ENCODE data around the gene ZNF708. TPM values are rescaled to one million over a fixed set of nuclear protein-coding genes. Genes with fewer than 3 reads are reported as not detected.
"Not testable (repeated sequence)": the region's sequence is repeated elsewhere in the genome, so short reads cannot be mapped to it uniquely, and the experiment has no call there.

ZNF708 gene
- 10 to 100 TPM; 14.8 to 16.7 TPM for total RNA-seq

DNA sequence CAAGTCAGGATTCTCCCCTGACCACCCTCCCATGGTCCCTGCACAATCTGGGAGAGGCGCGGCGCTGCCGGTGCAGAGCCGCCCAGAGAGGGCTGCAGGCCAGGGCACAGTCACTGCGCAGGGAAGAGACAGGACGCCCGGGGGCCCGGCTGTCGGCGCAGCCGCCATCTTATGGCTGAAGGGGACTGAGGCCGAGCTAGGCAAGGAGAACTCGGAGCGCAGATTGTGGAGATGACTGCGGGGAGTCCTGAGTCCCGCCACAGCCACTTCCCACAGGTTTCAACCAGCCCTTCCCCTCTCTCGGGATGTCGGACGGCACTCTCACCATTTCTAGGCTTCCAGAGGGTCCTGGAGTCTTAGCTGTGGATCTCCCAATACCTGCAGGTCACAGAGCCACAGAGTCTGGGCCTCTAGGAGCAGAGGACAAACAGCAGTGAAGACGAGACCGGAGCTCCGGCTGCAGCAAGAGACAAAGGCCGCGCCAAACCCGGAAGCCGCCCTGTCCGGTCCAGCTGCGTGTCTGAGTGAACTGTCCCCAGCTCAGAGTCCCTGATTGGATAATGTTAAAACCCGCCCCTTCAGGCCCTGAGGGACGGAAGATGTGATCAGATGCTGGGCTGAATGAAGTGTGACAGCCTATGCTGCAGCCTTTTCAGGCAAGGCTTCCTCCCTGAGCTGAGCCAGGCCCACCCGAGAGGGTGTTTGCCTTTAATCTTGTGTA is at the start of gene ZNF708:
ZNF708 (minus strand) TSS at position 526 of the 721 bp plus-strand sequence; CDS start at position 328, 198 bp downstream.
- no peaks in the 10 kb centered on the region for H3K27me3 Mint-ChIP-seq
- DNase-seq = peak; percentile 84
- peak within 1 kb of the TSS; percentile 99 for H3K27ac Mint-ChIP-seq
- ChIA-PET POLR2A (interaction anchor here (0.6 to 2.6 kb wide), 33 partner anchors 8 to 1553 kb away, joined by 3 to 40 read pairs (median 8); partner anchors contain the start of genes ZNF100, ZNF253, ZNF257 and ZNF429), CTCF (interaction anchor here (0.5 to 1.5 kb wide), 7 partner anchors 10 to 504 kb away, joined by 3 to 4 read pairs (median 3); partner anchors contain the start of genes ZNF100, ZNF431 and ZNF493)
- peaks cover 63% of the 10 kb centered on the region for H3K36me3 Mint-ChIP-seq (ENCODE audit: low read depth)
- H3K4me1 Mint-ChIP-seq = peaks cover 34% of the 10 kb centered on the region
- peak within 1 kb of the TSS; percentile 97 for H3K4me3 Mint-ChIP-seq
- peaks cover 28% of the 10 kb centered on the region for H3K9me3 Mint-ChIP-seq

DNA sequence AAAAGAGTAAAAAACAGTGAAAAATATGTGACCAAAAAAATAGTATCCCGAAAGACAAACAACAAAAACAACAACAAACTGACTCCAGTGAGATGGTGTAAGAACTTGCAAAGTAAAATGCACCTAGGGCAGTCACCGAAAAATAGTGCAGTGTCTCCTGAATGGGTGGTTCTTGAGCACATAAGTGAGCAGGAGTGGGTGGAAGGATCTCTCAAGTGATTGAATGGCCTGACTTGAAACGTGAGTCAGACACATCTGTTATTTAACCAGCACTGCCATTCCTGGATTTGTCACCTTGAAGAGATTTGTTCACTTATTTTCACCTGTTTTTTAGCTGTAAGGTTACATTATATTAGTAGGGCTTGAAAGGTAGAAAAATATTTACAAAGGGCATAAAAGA is 33.1 kb upstream of the ZNF708 start:
- Mint-ChIP-seq H3K27me3 (no peaks in the 10 kb centered on the region), H3K9me3 (peaks cover 26% of the 10 kb centered on the region)
- POLR2A ChIA-PET = interaction anchor here (1.4 kb wide), 1 partner anchor 35 kb away, joined by 3 read pairs; the partner anchor contains the start of gene ZNF493

DNA sequence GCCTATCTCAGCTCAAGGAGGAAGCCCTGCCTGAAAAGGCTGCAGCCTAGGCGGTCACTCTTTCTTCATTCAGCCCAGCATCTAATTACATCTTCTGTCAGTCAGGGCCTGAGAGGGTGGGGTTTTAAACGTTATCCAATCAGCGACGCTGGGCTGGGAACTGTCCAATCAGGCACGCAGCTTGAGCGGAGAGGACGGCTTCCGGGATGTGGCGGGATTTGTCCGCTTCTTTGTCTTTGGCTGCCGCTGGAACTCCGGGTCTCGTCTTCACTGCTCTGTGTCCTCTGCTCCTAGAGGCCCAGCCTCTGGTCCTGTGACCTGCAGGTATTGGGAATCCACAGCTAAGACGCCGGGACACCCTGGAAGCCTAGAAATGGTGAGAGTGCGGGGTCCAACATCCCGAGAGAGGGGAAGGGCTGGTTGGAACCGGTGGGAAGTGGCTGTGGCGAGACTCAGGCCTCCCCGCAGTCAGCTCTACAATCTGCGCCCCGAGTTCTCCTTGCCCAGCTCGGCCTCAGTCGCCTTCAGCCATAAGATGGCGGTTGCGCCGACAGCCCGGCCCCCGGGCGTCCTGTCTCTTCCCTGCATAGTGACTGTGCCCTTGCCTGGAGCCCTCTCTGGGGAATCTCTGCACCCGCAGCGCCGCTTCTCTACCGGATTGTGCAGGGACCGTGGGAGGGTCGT is 29.7 kb upstream of the ZNF708 start, which contains the start of gene ZNF738:
ZNF738 (plus strand) TSS at position 233 of the 684 bp plus-strand sequence; CDS start at position 374, 141 bp downstream.
- H3K36me3 Mint-ChIP-seq (ENCODE audit: low read depth) = peaks cover 46% of the 10 kb centered on the region
- peak within 1 kb of the TSS; percentile 98 for H3K4me3 Mint-ChIP-seq
- peaks cover 10% of the 10 kb centered on the region for H3K4me1 Mint-ChIP-seq
- H3K9me3 Mint-ChIP-seq = peaks cover 34% of the 10 kb centered on the region
- peak; percentile 88 for DNase-seq
- POLR2A ChIA-PET = interaction anchor here (0.6 to 3.6 kb wide), 13 partner anchors 11 to 793 kb away, joined by 3 to 40 read pairs (median 5); partner anchors contain the start of genes ZNF257, ZNF429, ZNF430 and ZNF493
- H3K27ac Mint-ChIP-seq = peak within 1 kb of the TSS; percentile 96
- H3K27me3 Mint-ChIP-seq = no peaks in the 10 kb centered on the region
- CTCF ChIA-PET = interaction anchor here (1.2 to 1.4 kb wide), 2 partner anchors 31 to 435 kb away, joined by 3 to 4 read pairs; partner anchors contain the start of gene ZNF85

More for the DNA sequence above, 33.1 kb upstream of the ZNF708 start:
- peaks cover 76% of the 10 kb centered on the region for H3K36me3 Mint-ChIP-seq (ENCODE audit: low read depth)
- no peak overlapping the region for H3K4me3 Mint-ChIP-seq
- no peak overlapping the region for H3K27ac Mint-ChIP-seq
- no peak for DNase-seq
- peaks cover 10% of the 10 kb centered on the region for H3K4me1 Mint-ChIP-seq
- CTCF ChIA-PET = no interaction called here

DNA sequence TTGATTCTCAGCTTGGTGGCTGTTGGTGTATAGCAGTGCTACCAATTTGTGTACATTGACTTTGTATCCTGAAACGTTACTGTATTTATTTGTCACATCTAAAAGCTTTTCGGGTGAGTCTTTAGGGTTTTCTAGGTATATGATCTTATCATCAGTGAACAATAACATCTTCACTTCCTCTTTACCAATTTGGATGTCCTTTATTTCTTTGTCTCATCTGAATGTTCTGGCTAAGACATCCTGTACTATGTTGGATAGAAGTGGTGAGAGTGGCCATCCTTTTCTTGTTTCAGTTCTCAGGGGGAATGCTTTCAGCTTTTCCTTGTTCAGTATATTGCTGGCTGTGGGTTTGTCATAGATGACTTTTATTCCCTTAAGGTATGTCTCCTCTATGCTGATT is 23.6 kb upstream of the ZNF708 start:
- CTCF ChIA-PET = interaction anchor here (0.7 kb wide), 1 partner anchor 24 kb away, joined by 3 read pairs; the partner anchor contains the start of gene ZNF708
- no peak overlapping the region for H3K27ac Mint-ChIP-seq
- no peak overlapping the region for H3K4me3 Mint-ChIP-seq
- POLR2A ChIA-PET = no interaction called here
- H3K36me3 Mint-ChIP-seq (ENCODE audit: low read depth) = no peaks in the 10 kb centered on the region
- DNase-seq = no peak
- peaks cover 4% of the 10 kb centered on the region for H3K4me1 Mint-ChIP-seq
- no peaks in the 10 kb centered on the region for H3K27me3 Mint-ChIP-seq
- H3K9me3 Mint-ChIP-seq = peaks cover 46% of the 10 kb centered on the region

DNA sequence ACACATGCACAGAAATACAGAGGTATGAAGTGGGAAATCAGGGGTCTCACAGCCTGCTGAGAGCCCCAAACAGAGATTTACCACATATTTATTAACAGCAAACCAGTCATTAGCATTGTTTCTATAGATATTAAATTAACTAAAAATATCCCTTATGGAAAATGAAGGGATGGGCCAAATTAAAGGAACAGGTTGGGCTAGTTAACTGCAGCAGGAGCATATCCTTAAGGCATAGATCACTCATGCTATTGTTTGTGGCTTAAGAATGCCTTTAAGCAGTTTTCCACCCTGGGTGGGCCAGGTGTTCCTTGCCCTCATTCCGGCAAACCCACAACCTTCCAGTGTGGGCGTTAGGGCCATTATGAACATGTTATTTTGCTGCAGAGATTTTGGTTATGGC is 15.6 kb upstream of the ZNF708 start:
- CTCF ChIA-PET; DNase-seq; H3K27ac Mint-ChIP-seq; H3K27me3 Mint-ChIP-seq; H3K4me3 Mint-ChIP-seq; H3K4me1 Mint-ChIP-seq; H3K36me3 Mint-ChIP-seq (ENCODE audit: low read depth): not testable (repeated sequence)
- POLR2A ChIA-PET = interaction anchor here (1.1 kb wide), 1 partner anchor 14 kb away, joined by 3 read pairs; the partner anchor contains the start of gene ZNF738
- H3K9me3 Mint-ChIP-seq = peaks cover 28% of the 10 kb centered on the region

DNA sequence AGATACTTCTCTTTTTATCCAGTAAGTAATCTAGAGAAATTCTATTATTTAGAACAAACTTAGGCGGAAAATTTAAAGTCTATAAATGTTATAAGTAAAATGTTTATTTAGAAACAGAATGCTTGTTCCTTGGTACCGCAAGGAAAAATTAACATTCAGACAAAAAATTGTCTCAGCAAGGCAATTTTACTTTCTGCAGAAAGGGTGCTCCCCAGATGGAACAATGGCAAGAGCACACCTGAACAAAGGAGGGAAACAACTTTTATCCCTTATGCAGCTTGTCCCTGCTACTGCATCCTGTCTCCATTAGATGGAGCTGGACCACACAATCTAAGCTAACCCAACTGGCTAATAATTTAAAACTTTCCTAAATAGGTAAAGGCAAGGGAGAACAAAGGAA is 6.5 kb upstream of the ZNF708 start:
- Mint-ChIP-seq H3K4me1 (no peaks in the 10 kb centered on the region), H3K4me3 (no peak overlapping the region), H3K36me3 (ENCODE audit: low read depth) (peaks cover 15% of the 10 kb centered on the region), H3K9me3 (peaks cover 32% of the 10 kb centered on the region), H3K27ac (no peak overlapping the region), H3K27me3 (no peaks in the 10 kb centered on the region)
- ChIA-PET POLR2A (no interaction called here), CTCF (no interaction called here)
- no peak for DNase-seq

DNA sequence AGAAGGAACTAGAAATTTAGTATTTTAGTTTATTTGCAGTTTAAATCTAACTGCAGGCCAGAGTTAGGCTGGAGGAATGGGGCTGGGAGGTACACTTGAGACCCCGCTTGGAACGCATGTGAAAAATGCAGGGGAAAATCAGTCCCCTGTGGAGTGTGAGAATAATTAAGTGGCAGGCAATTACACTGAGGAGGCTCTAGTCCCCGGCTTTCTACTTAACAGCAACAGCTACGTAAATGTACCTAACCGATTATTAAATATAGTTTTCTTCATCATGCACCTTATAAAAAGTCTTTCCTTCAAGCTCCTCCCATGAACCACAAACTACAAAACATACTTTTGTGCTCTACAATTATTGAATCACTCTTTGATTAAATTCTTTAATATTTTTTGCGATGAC is 804 bp downstream of the ZNF708 start:
- no peak for DNase-seq
- no peaks in the 10 kb centered on the region for H3K27me3 Mint-ChIP-seq
- H3K36me3 Mint-ChIP-seq (ENCODE audit: low read depth) = peaks cover 69% of the 10 kb centered on the region
- H3K9me3 Mint-ChIP-seq = peaks cover 30% of the 10 kb centered on the region
- peaks cover 34% of the 10 kb centered on the region for H3K4me1 Mint-ChIP-seq
- H3K4me3 Mint-ChIP-seq = peak overlapping the region; percentile 97
- H3K27ac Mint-ChIP-seq = peak overlapping the region; percentile 99
- CTCF ChIA-PET = interaction anchor here (0.6 to 1.5 kb wide), 5 partner anchors 10 to 186 kb away, joined by 3 to 4 read pairs (median 3); partner anchors contain the start of genes ZNF431 and ZNF493
- POLR2A ChIA-PET = interaction anchor here (0.6 to 2.6 kb wide), 31 partner anchors 9 to 1552 kb away, joined by 3 to 40 read pairs (median 9); partner anchors contain the start of genes ZNF100, ZNF253, ZNF257 and ZNF429

DNA sequence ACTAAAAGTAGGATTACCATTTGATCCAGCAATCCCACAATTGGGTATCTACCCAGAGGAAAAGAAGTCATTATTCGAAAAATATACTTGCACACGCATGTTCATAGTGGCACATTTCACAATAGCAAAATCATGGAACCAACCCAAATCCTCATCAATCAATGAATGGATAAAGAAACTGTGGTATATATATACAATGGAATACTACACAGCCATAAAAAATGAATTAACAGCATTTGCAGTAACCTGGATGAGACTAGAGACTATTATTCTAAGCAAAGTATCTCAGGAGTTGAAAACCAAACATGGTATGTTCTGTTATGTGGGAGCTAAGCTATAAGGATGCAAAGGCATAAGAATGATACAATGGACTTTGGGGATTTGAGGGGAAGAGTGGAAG is 3.0 kb downstream of the ZNF708 start:
- ChIA-PET CTCF (no interaction called here), POLR2A (no interaction called here)
- Mint-ChIP-seq H3K36me3 (ENCODE audit: low read depth) (peaks cover 82% of the 10 kb centered on the region), H3K4me1 (peaks cover 36% of the 10 kb centered on the region), H3K27ac (no peak overlapping the region), H3K4me3 (no peak overlapping the region), H3K9me3 (peaks cover 43% of the 10 kb centered on the region), H3K27me3 (no peaks in the 10 kb centered on the region)
- DNase-seq = no peak

DNA sequence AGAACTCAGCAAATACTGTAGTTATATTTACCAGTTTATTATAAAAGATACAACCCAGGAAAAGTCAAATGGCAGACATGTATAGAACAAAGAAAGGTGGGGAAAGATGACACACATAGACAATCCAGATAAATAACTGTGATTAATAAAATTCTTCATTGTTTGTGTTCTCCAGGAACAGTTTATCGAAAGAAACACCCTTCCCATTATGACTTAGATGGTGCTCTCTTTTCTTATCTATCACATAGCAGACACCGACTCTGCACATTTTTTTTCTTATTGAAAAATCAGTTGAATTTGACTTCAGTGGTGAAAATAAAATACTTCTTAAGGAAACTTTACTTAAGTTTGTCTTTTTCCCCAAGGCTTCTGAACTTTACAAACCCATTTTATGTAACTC is 6.2 kb downstream of the ZNF708 start:
- Mint-ChIP-seq H3K27ac (no peak overlapping the region), H3K4me1 (peaks cover 29% of the 10 kb centered on the region), H3K27me3 (no peaks in the 10 kb centered on the region), H3K36me3 (ENCODE audit: low read depth) (peaks cover 94% of the 10 kb centered on the region), H3K4me3 (no peak overlapping the region), H3K9me3 (peaks cover 47% of the 10 kb centered on the region)
- DNase-seq = no peak
- ChIA-PET CTCF (no interaction called here), POLR2A (interaction anchor here (1.4 kb wide), 1 partner anchor 400 kb away, joined by 3 read pairs; the partner anchor contains the start of gene ZNF85)

DNA sequence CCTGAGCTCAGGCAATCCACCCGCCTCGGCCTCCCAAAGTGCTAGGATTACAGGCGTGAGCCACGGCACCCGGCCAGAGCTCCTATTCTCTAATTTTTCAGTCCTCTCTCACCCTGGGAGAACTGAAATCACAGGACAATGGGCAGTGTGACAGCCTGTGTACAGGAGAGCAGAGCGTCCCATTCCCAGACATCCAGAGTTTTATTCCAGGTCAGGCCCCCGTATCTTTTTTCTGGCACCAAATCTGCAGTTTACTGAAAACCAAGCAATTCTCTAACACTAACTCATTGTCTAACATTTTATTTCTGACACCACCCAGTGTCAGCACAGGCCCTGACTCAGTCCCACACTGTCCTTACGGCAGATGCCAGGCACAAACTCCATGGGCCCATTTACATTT is 6.7 kb downstream of the ZNF708 start:
- no peak for DNase-seq
- Mint-ChIP-seq H3K4me3 (no peak overlapping the region), H3K27me3 (no peaks in the 10 kb centered on the region), H3K27ac (no peak overlapping the region), H3K36me3 (ENCODE audit: low read depth) (peaks cover 94% of the 10 kb centered on the region), H3K4me1 (peaks cover 24% of the 10 kb centered on the region), H3K9me3 (peaks cover 52% of the 10 kb centered on the region)
- POLR2A ChIA-PET = interaction anchor here (1.4 kb wide), 1 partner anchor 399 kb away, joined by 3 read pairs; the partner anchor contains the start of gene ZNF85
- CTCF ChIA-PET = no interaction called here

DNA sequence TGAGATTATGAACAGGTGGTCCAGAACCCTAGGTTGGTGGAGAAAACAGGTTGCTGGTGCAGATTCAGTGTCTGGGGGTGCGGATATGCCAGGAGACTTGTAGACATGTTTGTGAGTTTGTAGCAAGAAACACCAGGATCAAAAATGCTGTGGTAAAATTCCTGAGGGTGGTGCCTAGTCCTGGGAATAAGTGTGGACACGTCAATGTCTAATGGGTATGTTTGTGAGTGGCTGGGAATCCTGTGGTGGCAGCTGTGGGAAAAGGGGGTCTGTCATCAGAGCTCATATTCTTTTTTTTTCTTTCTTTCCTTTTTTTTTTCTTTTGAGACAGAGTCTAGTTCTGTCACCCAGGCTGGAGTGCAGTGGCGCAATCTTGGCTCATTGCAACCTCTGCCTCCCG is 7.2 kb downstream of the ZNF708 start:
- Mint-ChIP-seq H3K9me3 (peaks cover 55% of the 10 kb centered on the region), H3K27ac (no peak overlapping the region), H3K36me3 (ENCODE audit: low read depth) (peaks cover 94% of the 10 kb centered on the region), H3K4me1 (peaks cover 20% of the 10 kb centered on the region), H3K27me3 (no peaks in the 10 kb centered on the region), H3K4me3 (no peak overlapping the region)
- DNase-seq = no peak
- POLR2A ChIA-PET = no interaction called here
- CTCF ChIA-PET = no interaction called here

DNA sequence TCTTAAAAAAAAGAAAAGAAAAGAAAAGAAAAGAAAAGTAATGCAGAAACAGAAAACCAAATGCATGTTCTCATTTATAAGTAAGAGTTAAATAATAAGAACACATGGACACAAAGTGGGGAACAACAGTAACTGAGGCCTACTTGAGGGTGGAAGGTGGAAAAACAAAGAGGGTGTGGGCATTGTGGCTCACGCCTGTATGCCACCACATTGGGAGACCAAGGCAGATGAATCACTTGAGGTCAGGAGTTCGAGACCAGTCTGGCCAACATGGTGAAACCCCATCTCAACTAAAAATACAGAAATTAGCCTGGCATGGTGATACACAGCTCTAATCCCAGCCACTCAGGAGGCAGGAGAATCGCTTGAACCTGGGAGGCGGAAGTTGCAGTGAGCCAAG is 8.1 kb downstream of the ZNF708 start:
- H3K4me1 Mint-ChIP-seq = peaks cover 14% of the 10 kb centered on the region
- ChIA-PET CTCF (no interaction called here), POLR2A (interaction anchor here (7.6 kb wide), 1 partner anchor 8 kb away, joined by 24 read pairs; the partner anchor contains the start of gene ZNF708)
- peaks cover 50% of the 10 kb centered on the region for H3K9me3 Mint-ChIP-seq
- H3K27me3 Mint-ChIP-seq = no peaks in the 10 kb centered on the region
- H3K36me3 Mint-ChIP-seq (ENCODE audit: low read depth) = peaks cover 92% of the 10 kb centered on the region
- H3K4me3 Mint-ChIP-seq = no peak overlapping the region
- H3K27ac Mint-ChIP-seq = no peak overlapping the region
- DNase-seq = no peak

Data from activated CD4-positive, alpha-beta memory T cell treated with anti-CD3 and anti-CD28 coated beads, Interleukin-2, amount 10 ng/mL, durations not matched to agents 7 days and 5 days (primary cell).